Stimulated activated CD8-positive, alpha-beta memory T cell treated with anti-CD3 and anti-CD28 coated beads, Interleukin-4, amount 100 ng/mL, for 24 hours (primary cell): ENCODE measurements around the gene PRRG1.
"Not testable (repeated sequence)": the region's sequence is repeated elsewhere in the genome, so short reads cannot be mapped to it uniquely, and the experiment has no call there.

Source experiments
- DNase-seq: peaks from one replicate; pipeline ENCODE4 v3.0.0-alpha.2; 2020; ENCODE audit warnings: low read depth

The PRRG1 gene

GRCh38 chrX:37378830-37379229 lies 29.7 kb downstream of the PRRG1 start:
- no peak for DNase-seq

GRCh38 chrX:37380256-37380655 lies 31.1 kb downstream of the PRRG1 start:
- DNase-seq: no peak

- DNase-seq: no peak
These were observed 31.8 kb downstream of the PRRG1 start for GRCh38 chrX:37380924-37381323.

DNA sequence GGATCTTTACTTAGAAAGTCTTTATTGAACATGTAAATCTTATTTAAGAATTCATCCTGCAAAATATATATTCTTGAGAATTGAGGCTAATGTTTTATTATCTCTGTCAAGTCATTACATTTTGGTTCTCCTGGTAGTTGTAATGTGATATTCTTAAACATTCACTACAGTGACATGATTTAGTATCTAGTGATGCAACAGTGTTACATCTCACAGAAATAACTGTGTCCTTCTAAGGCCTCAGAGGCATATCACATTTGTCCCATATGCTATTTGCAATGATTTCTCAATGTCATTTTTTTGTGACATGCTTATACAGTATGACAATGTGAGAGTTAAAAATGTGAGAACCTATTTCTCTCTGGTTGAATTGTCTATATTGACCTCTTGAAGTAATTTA lies 34.1 kb downstream of the PRRG1 start:
- DNase-seq: no peak

DNA sequence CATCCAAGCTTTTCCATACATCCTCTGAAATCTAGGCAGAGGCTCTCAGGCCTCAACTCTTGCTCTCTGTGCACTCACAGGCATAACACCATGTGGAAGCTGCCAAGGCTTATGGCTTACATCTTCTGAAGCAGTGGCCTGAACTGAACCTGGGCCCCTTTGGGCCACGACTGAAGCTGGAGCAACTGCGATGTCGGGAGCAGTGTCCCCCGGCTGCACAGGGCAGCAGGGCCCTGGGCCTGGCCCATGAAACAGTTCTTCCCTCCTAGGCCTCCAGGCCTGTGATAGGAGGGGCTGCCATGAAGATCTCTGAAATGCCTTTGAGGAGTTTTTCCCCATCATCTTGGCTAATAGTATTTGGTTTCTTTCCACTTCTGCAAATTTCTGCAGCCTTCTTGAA lies 39.2 kb downstream of the PRRG1 start:
- DNase-seq: no peak

DNA sequence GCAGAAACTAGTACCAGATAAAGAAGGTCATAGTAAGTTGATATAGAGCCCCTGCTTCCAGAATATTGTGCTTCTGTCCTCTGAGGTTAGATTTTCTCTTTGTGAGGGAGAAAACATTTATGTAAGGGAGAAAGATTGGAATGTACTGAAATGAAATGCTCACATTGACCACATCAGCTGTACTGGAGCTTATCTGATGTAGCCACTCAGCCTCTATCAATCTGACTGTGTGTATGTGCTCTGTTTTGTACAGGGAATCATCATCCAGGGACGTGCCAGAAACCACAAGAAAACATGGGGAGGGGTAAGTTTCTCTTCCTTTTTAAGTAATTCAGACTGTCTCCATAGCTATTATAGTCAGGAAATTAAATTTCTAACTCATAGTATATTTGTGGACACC lies 56.8 kb downstream of the PRRG1 start:
- no peak for DNase-seq

- DNase-seq: no peak
These were observed 58.6 kb downstream of the PRRG1 start for GRCh38 chrX:37407736-37408135.

DNA sequence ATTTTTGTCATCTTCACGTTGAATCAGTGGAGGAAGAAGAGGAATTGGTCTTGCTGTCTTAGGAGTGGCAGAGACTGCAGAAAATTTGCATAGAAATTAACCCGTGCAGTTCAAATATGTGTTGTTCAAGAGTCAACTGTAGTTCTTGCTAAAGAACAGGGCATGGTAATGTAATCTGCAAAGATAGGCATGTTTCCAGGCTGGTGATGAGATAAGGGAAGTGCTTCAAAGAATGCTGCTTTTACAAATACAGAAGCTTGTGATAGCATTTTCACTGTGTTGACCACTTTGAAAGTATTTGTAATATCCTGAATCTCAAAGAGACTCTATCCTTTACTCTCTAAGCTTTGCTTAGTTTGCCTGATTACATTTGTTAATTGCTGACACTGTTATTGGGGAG lies 60.1 kb downstream of the PRRG1 start:
- DNase-seq: no peak

- DNase-seq: no peak
These were observed 71.0 kb downstream of the PRRG1 start for GRCh38 chrX:37420185-37420584.

DNA sequence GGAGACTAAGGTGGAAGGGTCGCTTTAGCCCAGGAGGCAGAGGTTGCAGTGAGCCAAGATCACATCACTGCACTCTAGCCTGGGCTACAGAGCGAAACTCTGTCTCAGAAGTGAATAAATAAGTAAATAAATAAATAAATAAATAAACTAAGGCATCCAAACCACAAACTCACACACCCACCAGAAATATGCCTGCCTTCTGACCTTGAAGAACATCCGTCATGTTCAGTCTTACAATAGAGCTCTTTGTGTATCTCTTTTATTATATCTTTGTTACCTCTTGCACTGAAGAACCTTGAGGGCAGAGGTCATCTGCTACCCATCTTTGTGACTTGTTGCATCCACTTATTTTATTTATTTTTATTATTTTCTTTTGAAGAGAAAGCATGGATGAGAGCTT lies 71.6 kb downstream of the PRRG1 start:
- DNase-seq: no peak

GRCh38 chrX:37424000-37424429 lies 74.9 kb downstream of the PRRG1 start:
- DNase-seq: no peak

DNA sequence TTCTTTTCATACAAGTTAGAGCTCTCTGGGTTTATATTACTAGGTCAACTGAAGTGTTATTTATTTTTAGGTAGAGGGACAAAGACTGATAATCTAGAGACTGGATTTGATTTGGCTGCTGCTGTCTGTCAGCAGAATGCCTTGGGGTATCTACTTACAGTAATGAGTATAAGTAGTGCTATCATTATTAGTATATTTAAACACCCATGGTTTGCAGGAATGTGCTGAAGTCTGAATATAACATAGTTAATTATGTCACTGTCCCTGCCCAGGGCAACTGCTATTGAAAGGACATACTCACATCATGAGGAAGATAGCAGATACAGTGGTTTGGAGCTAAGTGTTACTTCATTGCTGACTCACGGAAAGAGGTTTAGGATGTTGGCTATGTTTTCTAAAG lies 76.2 kb downstream of the PRRG1 start:
- DNase-seq: no peak

GRCh38 chrX:37428962-37429361 lies 79.8 kb downstream of the PRRG1 start:
- not testable (repeated sequence) for DNase-seq

DNA sequence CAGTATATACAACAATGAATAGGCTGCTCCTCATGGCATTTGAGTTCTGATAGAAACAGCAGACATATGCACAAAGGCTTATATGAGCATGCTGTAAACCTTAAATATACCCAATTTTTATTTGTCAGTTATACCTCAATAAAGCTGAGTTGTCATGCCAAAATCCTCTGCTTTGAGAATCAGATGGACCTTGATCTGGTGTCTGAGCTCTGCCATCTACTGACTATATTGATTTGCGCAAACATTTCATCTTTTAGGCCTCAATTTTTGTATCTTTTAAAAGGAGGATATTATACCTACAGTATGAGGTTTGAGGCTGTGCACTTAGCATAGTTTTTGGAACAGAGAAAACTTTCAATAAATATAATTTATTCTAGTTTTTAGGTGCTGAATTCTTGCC lies 85.2 kb downstream of the PRRG1 start:
- DNase-seq: no peak

GRCh38 chrX:37437160-37437559 lies 88.0 kb downstream of the PRRG1 start:
- no peak for DNase-seq

GRCh38 chrX:37441377-37441776 lies 92.2 kb downstream of the PRRG1 start:
- no peak for DNase-seq

- no peak for DNase-seq
These were observed 96.0 kb downstream of the PRRG1 start for GRCh38 chrX:37445182-37445581.

DNA sequence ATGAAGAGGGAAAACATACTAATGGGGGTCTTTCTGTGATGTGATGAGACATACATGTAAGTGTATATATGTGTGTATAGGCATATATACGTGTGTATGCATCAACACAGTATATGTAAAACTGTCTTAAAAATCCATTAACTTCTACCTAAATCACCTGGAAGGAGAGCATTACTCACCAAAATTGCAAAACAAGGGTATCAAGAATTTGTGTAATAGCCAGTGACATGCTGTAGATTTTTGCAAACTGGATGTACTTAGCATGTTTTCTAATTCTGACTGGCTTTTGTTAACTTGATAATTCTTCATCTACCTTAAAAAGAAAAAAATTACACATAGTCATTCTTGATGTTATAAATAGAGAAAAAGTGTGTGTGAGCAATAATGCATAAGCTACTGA lies 104.7 kb downstream of the PRRG1 start:
- no peak for DNase-seq

DNA sequence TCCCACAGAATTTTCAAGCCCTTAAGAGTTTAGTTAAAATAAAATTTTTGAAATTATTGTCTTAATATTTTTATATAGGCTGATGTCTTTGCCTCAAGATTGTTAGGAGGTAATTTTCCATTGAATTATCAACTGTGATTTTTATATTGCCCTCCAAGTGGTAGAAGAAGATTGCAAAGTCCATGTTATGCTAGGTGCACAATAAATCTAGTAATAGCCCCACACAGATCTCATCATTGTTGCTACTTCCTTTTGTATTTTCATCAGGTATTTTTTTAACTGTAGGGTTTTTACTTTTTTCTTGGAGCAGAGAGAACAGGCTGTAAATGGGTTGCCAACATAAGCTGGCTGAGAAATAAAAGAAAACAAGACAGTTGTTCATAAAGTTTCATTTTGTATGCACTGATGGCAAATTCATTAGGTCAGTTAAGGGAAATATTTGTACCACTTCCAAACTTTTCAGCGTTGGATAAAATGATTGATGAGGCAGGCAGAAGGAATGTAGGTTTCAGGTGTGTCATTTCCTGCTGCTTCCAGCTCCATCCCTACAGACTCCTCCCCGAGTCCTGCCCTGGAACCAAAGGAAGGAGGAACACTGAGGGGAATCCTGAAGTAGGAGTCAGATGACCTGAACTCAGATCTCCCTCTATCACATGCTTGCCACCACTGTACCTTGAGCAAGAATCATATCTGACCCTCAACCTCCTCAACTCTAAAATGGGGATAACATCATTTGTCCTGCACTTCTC lies 105.5 kb downstream of the PRRG1 start:
- DNase-seq: no peak

DNA sequence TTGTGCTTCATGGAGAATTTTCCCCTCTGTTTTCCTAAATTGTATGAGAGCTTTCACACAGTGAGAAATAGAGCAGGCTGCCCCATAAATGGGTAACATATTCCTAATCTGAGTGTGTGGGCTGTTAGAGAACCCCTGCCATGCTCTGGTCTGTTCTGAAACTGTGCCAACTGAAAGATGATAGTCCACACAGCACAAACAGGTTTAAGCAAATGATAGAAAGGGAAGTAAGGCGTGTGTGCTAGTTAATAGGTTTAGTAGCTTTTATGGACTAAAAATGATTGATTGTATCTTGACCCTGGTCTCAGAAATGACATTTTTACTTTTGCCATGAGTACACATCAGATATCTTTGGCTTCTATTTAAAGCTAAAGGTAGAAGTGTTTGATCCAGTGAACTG lies 106.2 kb downstream of the PRRG1 start:
- no peak for DNase-seq

DNA sequence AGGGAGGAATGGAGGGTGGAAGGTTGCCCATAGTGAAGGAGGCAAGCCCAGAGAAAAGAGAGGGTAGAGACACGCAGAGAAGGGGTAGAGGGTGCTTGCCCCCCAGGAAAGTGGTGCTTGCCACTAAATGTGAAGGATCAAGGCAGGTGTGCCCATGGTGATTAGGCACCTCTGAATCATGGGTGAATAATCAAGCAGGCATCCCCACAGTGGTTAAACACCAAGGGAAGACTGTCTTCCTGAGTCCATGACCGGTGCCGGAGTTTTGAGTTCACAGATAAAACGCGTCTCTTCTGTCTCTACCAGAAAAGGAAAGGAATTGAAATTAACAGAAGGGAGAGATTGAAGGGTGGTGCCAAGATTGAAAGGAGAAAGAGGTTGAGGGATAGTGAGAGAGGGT lies 111.1 kb downstream of the PRRG1 start:
- not testable (repeated sequence) for DNase-seq

DNA sequence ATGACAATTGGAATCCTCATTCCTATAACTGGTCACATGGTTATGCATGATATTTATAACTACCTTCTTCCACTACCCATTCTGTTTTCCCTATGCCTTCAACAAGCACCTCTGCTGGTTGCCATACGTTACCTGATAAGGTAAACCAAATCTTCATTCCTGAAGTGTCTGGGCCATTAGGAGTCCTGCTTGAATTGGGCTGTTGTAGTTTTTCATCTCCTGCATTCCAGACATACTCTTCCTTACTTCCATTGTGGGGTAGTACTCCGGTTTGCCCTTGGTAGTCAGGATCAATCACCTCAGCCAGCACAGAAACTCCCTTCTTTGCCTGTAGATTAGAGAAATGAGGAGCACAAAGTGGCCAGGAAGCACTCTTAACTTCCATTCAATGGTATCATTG lies 113.2 kb downstream of the PRRG1 start:
- DNase-seq: no peak

DNA sequence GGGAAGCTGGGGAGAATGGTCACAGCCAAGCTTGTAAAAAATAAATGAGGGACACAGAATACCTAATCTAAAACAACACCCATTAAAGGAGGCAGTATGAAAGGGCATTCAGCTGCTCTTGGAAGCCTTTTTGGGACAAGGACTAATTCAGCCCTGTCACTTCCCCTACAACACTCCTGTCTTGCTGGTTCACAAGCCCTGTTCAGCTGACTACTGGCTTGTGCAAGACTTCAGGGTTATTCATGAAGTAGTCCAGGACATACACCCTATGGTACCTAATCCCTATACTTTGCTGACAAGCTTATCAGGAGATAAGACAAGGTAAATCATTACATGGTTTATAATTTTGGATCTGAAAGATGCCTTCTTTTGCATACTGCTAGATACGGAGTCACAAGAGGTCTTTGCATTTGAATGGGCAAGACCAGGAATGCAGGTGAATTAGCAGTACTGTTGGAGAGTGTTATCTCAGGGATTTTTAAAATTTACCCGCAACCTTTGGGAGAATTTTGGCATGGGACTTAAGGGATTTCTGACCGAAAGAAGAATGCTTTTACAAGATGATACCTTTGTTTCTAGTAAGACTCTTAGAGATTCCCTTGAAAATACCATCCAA lies 119.1 kb downstream of the PRRG1 start:
- DNase-seq: no peak

- DNase-seq: no peak
These were observed 121.5 kb downstream of the PRRG1 start for GRCh38 chrX:37470711-37471110.
